PC-9 (cell line): ENCODE measurements around the gene GBE1. TPM values are rescaled to one million over a fixed set of nuclear protein-coding genes. Genes with fewer than 3 reads are reported as not detected.

Experiments used
- BruUV-seq: library from RNA; stranded (reverse); fragments of 400-500 nt; replicated peaks from 2 replicates; lab custom pipeline; 2021; lab: Mats Ljungman, UMichigan
- CTCF ChIA-PET: fragments of 300-600 bp; sonication (Branson Sonifier 250); formaldehyde crosslinking; loops from one replicate; lab custom pipeline; 2022; ENCODE audit warnings: antibody characterized with exemption; lab: Charles Lee
- POLR2A ChIA-PET: fragments of 300-600 bp; sonication (Branson Sonifier 250); formaldehyde crosslinking; loops from one replicate; lab custom pipeline; 2022; ENCODE audit warnings: antibody characterized with exemption; ENCODE audit not compliant: unreplicated experiment; lab: Charles Lee
- DNase-seq, 2 experiments: peaks; one replicate each; pipeline versions ENCODE4 v3.0.0 to v3.0.0-alpha.2; 2015 to 2022; ENCODE audit warnings: mixed read lengths in 1 of 2
- H2AFZ ChIP-seq: fragments of 200-600 bp; sonication (generic); 2 replicates; pipeline ENCODE4 v1.8.1; 2017; ENCODE audit warnings: antibody characterized with exemption
- H3F3A ChIP-seq: fragments of 200-600 bp; sonication (generic); 2 replicates; pipeline ENCODE4 v1.8.1; 2017; ENCODE audit warnings: antibody characterized with exemption, mild to moderate bottlenecking, low read depth; ENCODE audit not compliant: insufficient read depth
- H3K27ac ChIP-seq: fragments of 200-600 bp; sonication (generic); 2 replicates; pipeline ENCODE4 v1.6.1; 2016; ENCODE audit warnings: mixed run types
- H3K27me3 ChIP-seq: fragments of 200-600 bp; sonication (generic); 2 replicates; pipeline ENCODE4 v1.6.1; 2016; ENCODE audit warnings: low read depth, mixed run types; ENCODE audit not compliant: insufficient read depth
- H3K36me3 ChIP-seq: fragments of 200-600 bp; sonication (generic); 2 replicates; pipeline ENCODE4 v1.6.1; 2016; ENCODE audit warnings: low read depth, mixed run types
- H3K4me1 ChIP-seq: fragments of 200-600 bp; sonication (generic); replicated peaks from 2 replicates; pipeline ENCODE4 v1.6.1; 2016; ENCODE audit warnings: mixed run types; ENCODE audit not compliant: insufficient read depth
- H3K4me2 ChIP-seq: fragments of 200-600 bp; sonication (generic); 2 replicates; pipeline ENCODE4 v1.6.1; 2017; ENCODE audit warnings: mixed run types
- H3K4me3 ChIP-seq: fragments of 200-600 bp; sonication (generic); 2 replicates; pipeline ENCODE4 v1.6.1; 2016; ENCODE audit warnings: mixed run types
- H3K79me2 ChIP-seq: fragments of 200-600 bp; sonication (generic); 2 replicates; pipeline ENCODE4 v1.6.1; 2017; ENCODE audit warnings: low read depth, mixed run types
- H3K9me2 ChIP-seq: fragments of 200-600 bp; sonication (generic); 2 replicates; pipeline ENCODE4 v1.8.1; 2017; ENCODE audit warnings: mild to moderate bottlenecking; ENCODE audit not compliant: insufficient read depth
- H3K9me3 ChIP-seq: fragments of 200-600 bp; sonication (generic); 2 replicates; pipeline ENCODE4 v1.8.1; 2016; ENCODE audit warnings: low read depth; ENCODE audit not compliant: insufficient read depth
- H4K20me1 ChIP-seq: fragments of 200-600 bp; sonication (generic); 2 replicates; pipeline ENCODE4 v1.8.1; 2017; ENCODE audit not compliant: insufficient read depth
- EZH2 ChIP-seq: fragments of 200-600 bp; sonication (generic); IDR thresholded peaks from 2 replicates; pipeline ENCODE4 v1.8.0; 2017; ENCODE audit warnings: antibody characterized with exemption, low read depth
- intact Hi-C: fragments of 100-400 bp; cut with micrococcal nuclease; formaldehyde crosslinking; loops from one replicate; pipeline ENCODE4 v1.10.0; 2022; ENCODE audit not compliant: unreplicated experiment
- total RNA-seq: library from RNA; stranded (reverse); gene quantifications from 2 replicates; pipeline ENCODE4 v1.2.3, GENCODE V29; 2021
- TF ChIP-seq, protein P1 (sequence below): fragments of 200-600 bp; sonication (generic); conservative IDR thresholded peaks from 2 replicates; pipeline ENCODE4 v1.6.1; 2017; ENCODE audit warnings: mixed run types, antibody characterized with exemption, mild to moderate bottlenecking, moderate library complexity

The GBE1 gene
- total RNA-seq, 1 experiment from 2014 or later, result 31.2 TPM

DNA sequence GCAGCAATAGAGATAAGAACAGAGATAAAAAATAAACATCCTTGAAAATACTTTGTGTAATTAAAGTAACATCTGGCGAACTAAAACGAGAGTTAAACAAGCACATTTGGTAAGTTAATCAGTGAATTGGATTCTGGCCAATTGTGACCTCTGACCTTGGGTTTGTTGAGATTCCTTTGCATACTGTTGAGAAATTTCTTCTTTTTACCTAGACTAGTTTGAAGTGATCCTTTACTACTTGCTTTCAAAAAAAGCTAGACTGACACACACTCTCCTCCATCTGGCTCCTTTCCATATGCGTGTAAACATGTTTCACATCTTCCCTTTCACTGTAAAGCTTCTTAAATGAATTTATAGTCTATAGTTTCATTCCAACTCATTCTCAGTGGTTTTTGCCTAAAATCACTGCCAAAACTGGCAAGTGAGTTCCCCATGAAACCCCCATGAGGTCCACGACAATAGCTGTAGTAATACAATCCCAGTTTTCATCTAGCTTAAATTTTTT, 17.3 kb upstream of the GBE1 start:
- H3K9me3 ChIP-seq, result no peaks in the 10 kb centered on the region
- no peaks in the 10 kb centered on the region for H3K4me1 ChIP-seq
- H3F3A ChIP-seq, result no peaks in the 10 kb centered on the region
- H3K4me2 ChIP-seq, result no peak overlapping the region
- H3K27ac ChIP-seq, result no peak overlapping the region
- CTCF ChIA-PET, result no interaction called here
- POLR2A ChIA-PET, result no interaction called here
- no peaks in the 10 kb centered on the region for H3K9me2 ChIP-seq
- H2AFZ ChIP-seq, result no peak overlapping the region
- BruUV-seq, result no TSS peak
- H4K20me1 ChIP-seq, result no peaks in the 10 kb centered on the region
- no peaks in the 10 kb centered on the region for H3K36me3 ChIP-seq
- DNase-seq, result no peak
- no peak overlapping the region for H3K4me3 ChIP-seq
- intact Hi-C loops, result no loop called here
- no peak for TF ChIP-seq EZH2
- TF ChIP-seq, protein P1, sequence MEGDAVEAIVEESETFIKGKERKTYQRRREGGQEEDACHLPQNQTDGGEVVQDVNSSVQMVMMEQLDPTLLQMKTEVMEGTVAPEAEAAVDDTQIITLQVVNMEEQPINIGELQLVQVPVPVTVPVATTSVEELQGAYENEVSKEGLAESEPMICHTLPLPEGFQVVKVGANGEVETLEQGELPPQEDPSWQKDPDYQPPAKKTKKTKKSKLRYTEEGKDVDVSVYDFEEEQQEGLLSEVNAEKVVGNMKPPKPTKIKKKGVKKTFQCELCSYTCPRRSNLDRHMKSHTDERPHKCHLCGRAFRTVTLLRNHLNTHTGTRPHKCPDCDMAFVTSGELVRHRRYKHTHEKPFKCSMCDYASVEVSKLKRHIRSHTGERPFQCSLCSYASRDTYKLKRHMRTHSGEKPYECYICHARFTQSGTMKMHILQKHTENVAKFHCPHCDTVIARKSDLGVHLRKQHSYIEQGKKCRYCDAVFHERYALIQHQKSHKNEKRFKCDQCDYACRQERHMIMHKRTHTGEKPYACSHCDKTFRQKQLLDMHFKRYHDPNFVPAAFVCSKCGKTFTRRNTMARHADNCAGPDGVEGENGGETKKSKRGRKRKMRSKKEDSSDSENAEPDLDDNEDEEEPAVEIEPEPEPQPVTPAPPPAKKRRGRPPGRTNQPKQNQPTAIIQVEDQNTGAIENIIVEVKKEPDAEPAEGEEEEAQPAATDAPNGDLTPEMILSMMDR, result no peak
- no peaks in the 10 kb centered on the region for H3K79me2 ChIP-seq
- no peaks in the 10 kb centered on the region for H3K27me3 ChIP-seq

DNA sequence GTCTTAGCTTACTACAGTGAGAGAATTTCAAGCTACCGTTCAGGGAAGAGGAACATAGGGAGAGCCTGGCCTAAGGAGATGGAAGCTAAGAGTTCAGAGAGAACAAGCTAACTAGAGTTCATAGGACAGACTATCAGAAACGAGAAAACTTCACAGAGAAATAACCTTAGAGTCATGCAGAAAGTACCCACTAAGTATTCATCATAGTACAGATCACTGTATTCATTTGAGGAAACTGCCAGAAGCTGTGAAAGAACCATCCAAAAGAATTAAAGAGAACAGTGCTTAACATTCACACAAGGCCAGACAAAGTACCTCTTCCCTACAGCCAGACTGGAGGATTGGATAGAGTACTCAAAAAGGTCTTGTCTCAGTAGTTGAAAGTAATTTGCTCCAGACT, 15.2 kb upstream of the GBE1 start:
- no peak for DNase-seq
- Histone ChIP-seq H3K27me3 (no peaks in the 10 kb centered on the region), H3K27ac (no peak overlapping the region), H3K9me2 (no peaks in the 10 kb centered on the region), H3K36me3 (no peaks in the 10 kb centered on the region), H3K4me1 (no peaks in the 10 kb centered on the region), H3K9me3 (no peaks in the 10 kb centered on the region), H2AFZ (no peak overlapping the region), H4K20me1 (no peaks in the 10 kb centered on the region), H3F3A (no peaks in the 10 kb centered on the region), H3K79me2 (no peaks in the 10 kb centered on the region), H3K4me3 (no peak overlapping the region), H3K4me2 (no peak overlapping the region)
- intact Hi-C loops, result no loop called here
- BruUV-seq, result no TSS peak
- ChIA-PET POLR2A (no interaction called here), CTCF (no interaction called here)
- TF ChIP-seq EZH2, result no peak
- TF ChIP-seq, protein P1, result no peak

DNA sequence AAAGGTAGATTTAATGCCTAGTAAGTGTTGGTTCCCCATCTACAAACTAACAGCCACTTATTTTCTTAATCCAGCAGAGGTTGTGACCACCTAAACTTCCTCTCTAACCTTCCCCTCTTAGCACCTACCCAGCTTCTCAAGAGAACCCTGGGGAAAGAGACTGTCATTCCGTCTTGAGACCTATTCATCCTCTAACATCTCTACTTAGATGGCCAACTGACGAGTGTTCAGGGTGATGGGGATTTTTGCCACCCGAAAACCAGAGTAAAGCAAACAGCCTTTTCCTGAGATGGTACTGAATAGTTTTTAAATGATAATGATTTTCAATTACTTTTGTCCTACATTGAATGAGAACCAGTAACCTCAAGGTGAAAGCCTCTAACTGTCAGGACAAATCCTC, 9.3 kb upstream of the GBE1 start:
- intact Hi-C loops, result no loop called here
- no peaks in the 10 kb centered on the region for H3K9me2 ChIP-seq
- H3K4me2 ChIP-seq, result no peak overlapping the region
- H3K27me3 ChIP-seq, result no peaks in the 10 kb centered on the region
- CTCF ChIA-PET, result no interaction called here
- no peak overlapping the region for H2AFZ ChIP-seq
- H3K79me2 ChIP-seq, result no peaks in the 10 kb centered on the region
- POLR2A ChIA-PET, result no interaction called here
- no peaks in the 10 kb centered on the region for H4K20me1 ChIP-seq
- no peak overlapping the region for H3K27ac ChIP-seq
- H3K4me3 ChIP-seq, result no peak overlapping the region
- no peaks in the 10 kb centered on the region for H3K36me3 ChIP-seq
- no TSS peak for BruUV-seq
- TF ChIP-seq, protein P1, result no peak
- no peak for TF ChIP-seq EZH2
- H3K4me1 ChIP-seq, result no peaks in the 10 kb centered on the region
- no peaks in the 10 kb centered on the region for H3F3A ChIP-seq
- no peak for DNase-seq
- no peaks in the 10 kb centered on the region for H3K9me3 ChIP-seq
